Hepatocyte (in vitro differentiated cells): Measurements from ENCODE around the gene OR9Q1. TPM values are rescaled to one million over a fixed set of nuclear protein-coding genes. Genes with fewer than 3 reads are reported as not detected.

Experiments used
- DNase-seq: peaks from one replicate; pipeline ENCODE4 v3.0.0-alpha.2; 2016; ENCODE audit warnings: low spot score
- H2AFZ ChIP-seq: fragments of 200-600 bp; sonication (generic); 2 replicates; pipeline ENCODE4 v1.6.0; 2016; ENCODE audit warnings: antibody characterized with exemption, mild to moderate bottlenecking
- H3K27ac ChIP-seq: fragments of 200-600 bp; sonication (generic); 2 replicates; pipeline ENCODE4 v1.5.1; 2016; ENCODE audit warnings: mild to moderate bottlenecking
- H3K27me3 ChIP-seq: fragments of 200-600 bp; sonication (generic); 2 replicates; pipeline ENCODE4 v1.6.1; 2016
- H3K36me3 ChIP-seq: fragments of 200-600 bp; sonication (generic); replicated peaks from 2 replicates; pipeline ENCODE4 v1.5.1; 2016; ENCODE audit warnings: low read depth; ENCODE audit not compliant: insufficient read depth
- H3K4me1 ChIP-seq: fragments of 200-600 bp; sonication (generic); 2 replicates; pipeline ENCODE4 v1.5.1; 2016; ENCODE audit warnings: mild to moderate bottlenecking, moderate library complexity; ENCODE audit not compliant: insufficient read depth
- H3K4me2 ChIP-seq: fragments of 200-600 bp; sonication (generic); 2 replicates; pipeline ENCODE4 v1.6.0; 2016
- H3K4me3 ChIP-seq: fragments of 200-600 bp; sonication (generic); 2 replicates; pipeline ENCODE4 v1.5.1; 2016; ENCODE audit warnings: mild to moderate bottlenecking
- H3K79me2 ChIP-seq: fragments of 200-600 bp; sonication (generic); 2 replicates; pipeline ENCODE4 v1.6.0; 2017; ENCODE audit warnings: mild to moderate bottlenecking
- H3K9me2 ChIP-seq: fragments of 200-600 bp; sonication (generic); replicated peaks from 2 replicates; pipeline ENCODE4 v1.6.0; 2017; ENCODE audit warnings: mild to moderate bottlenecking; ENCODE audit not compliant: insufficient read depth
- H3K9me3 ChIP-seq: fragments of 200-600 bp; sonication (generic); 2 replicates; pipeline ENCODE4 v1.5.1; 2016; ENCODE audit warnings: low read depth, mild to moderate bottlenecking
- H4K20me1 ChIP-seq: fragments of 200-600 bp; sonication (generic); 2 replicates; pipeline ENCODE4 v1.6.0; 2016; ENCODE audit warnings: mild to moderate bottlenecking; ENCODE audit not compliant: insufficient read depth, poor library complexity, severe bottlenecking
- EZH2 ChIP-seq: fragments of 200-600 bp; sonication (generic); IDR thresholded peaks from 2 replicates; pipeline ENCODE4 v1.6.1; 2016; ENCODE audit warnings: antibody characterized with exemption, mild to moderate bottlenecking, borderline replicate concordance
- EZH2phosphoT487 ChIP-seq: fragments of 200-600 bp; sonication (generic); IDR thresholded peaks from one replicate; pipeline ENCODE4 v1.6.1; 2018; ENCODE audit warnings: antibody characterized with exemption, mild to moderate bottlenecking, low read depth, moderate library complexity; ENCODE audit not compliant: unreplicated experiment, severe bottlenecking
- WGBS: methylation state at CpG from one replicate; pipeline ENCODE4 v1.1.6; 2016; ENCODE audit warnings: low lambda C conversion rate; ENCODE audit errors: missing lambda C conversion rate; 5-methylcytosine and 5-hydroxymethylcytosine counted together
- polyA plus RNA-seq: library from polyadenylated mRNA; unstranded; fragments of >200 nt; fragmentation: Nextera tagmentation; extraction: Ambion mirVana; gene quantifications from 2 replicates; pipeline ENCODE4 v1.2.1, GENCODE V29; 2016
- total RNA-seq: library from RNA; depleted of rRNA; stranded (reverse); fragments of >200 nt; gene quantifications from 2 replicates; pipeline ENCODE4 v1.2.3, GENCODE V29; 2014
- TF ChIP-seq, protein P1 (sequence below): fragments of 200-600 bp; sonication (generic); IDR thresholded peaks from 2 replicates; pipeline ENCODE4 v1.5.1; 2016; ENCODE audit warnings: antibody characterized with exemption, mild to moderate bottlenecking; ENCODE audit not compliant: poor library complexity

Gene OR9Q1
- total and polyA plus RNA-seq, 2 experiments from 2014 or later = not detected

- Histone ChIP-seq H3K9me2 (no peaks in the 10 kb centered on the region), H2AFZ (no peak overlapping the region), H3K27me3 (no peaks in the 10 kb centered on the region), H3K4me1 (no peaks in the 10 kb centered on the region), H3K4me2 (no peak overlapping the region), H3K27ac (no peak overlapping the region), H3K9me3 (no peaks in the 10 kb centered on the region), H4K20me1 (no peaks in the 10 kb centered on the region), H3K36me3 (no peaks in the 10 kb centered on the region), H3K79me2 (no peaks in the 10 kb centered on the region), H3K4me3 (no peak overlapping the region)
- WGBS = 27% methylated on average over 2 of the region's 2 CpGs
- no peak for TF ChIP-seq EZH2
- TF ChIP-seq, protein P1, sequence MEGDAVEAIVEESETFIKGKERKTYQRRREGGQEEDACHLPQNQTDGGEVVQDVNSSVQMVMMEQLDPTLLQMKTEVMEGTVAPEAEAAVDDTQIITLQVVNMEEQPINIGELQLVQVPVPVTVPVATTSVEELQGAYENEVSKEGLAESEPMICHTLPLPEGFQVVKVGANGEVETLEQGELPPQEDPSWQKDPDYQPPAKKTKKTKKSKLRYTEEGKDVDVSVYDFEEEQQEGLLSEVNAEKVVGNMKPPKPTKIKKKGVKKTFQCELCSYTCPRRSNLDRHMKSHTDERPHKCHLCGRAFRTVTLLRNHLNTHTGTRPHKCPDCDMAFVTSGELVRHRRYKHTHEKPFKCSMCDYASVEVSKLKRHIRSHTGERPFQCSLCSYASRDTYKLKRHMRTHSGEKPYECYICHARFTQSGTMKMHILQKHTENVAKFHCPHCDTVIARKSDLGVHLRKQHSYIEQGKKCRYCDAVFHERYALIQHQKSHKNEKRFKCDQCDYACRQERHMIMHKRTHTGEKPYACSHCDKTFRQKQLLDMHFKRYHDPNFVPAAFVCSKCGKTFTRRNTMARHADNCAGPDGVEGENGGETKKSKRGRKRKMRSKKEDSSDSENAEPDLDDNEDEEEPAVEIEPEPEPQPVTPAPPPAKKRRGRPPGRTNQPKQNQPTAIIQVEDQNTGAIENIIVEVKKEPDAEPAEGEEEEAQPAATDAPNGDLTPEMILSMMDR = no peak
- TF ChIP-seq EZH2phosphoT487 = no peak
- DNase-seq = no peak
These were observed 52.1 kb downstream of the OR9Q1 start for GRCh38 chr11:58075781-58076180.

GRCh38 chr11:58086528-58086927 lies 62.8 kb downstream of the OR9Q1 start:
- no peak overlapping the region for H3K4me2 ChIP-seq
- H3K36me3 ChIP-seq = no peaks in the 10 kb centered on the region
- H3K4me3 ChIP-seq = no peak overlapping the region
- H2AFZ ChIP-seq = no peak overlapping the region
- no peaks in the 10 kb centered on the region for H3K79me2 ChIP-seq
- WGBS = 59% methylated on average over 2 of the region's 2 CpGs
- TF ChIP-seq, protein P1 = no peak
- TF ChIP-seq EZH2phosphoT487 (no peak), EZH2 (no peak)
- no peaks in the 10 kb centered on the region for H3K27me3 ChIP-seq
- no peaks in the 10 kb centered on the region for H3K9me3 ChIP-seq
- DNase-seq = no peak
- H4K20me1 ChIP-seq = no peaks in the 10 kb centered on the region
- no peak overlapping the region for H3K27ac ChIP-seq
- H3K9me2 ChIP-seq = no peaks in the 10 kb centered on the region
- no peaks in the 10 kb centered on the region for H3K4me1 ChIP-seq

DNA sequence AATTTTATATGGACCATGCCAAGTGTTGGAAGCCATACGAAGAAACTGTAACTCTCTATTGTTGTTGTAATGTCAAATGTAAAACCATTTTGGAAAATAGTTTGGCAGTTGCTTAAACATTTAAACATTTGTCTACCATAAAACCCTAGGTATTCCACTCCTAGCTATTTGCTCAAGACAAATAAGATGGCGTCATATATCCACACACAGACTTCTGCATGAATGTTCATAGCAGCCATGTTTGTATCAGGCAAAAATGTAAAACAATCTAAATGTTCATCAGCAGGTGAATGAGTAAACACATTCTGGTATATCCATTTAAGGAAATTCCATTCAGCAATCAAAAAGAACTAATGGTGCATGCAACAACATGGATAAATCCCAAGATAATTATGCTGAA lies 73.8 kb downstream of the OR9Q1 start:
- Histone ChIP-seq H3K9me2 (no peaks in the 10 kb centered on the region), H3K36me3 (no peaks in the 10 kb centered on the region), H3K4me2 (no peak overlapping the region), H3K79me2 (no peaks in the 10 kb centered on the region), H3K27me3 (no peaks in the 10 kb centered on the region), H3K27ac (no peak overlapping the region), H3K4me1 (no peaks in the 10 kb centered on the region), H4K20me1 (no peaks in the 10 kb centered on the region), H3K4me3 (no peak overlapping the region), H2AFZ (no peak overlapping the region), H3K9me3 (no peaks in the 10 kb centered on the region)
- WGBS = 71% methylated on average over 2 of the region's 2 CpGs
- TF ChIP-seq EZH2 (no peak), EZH2phosphoT487 (no peak)
- TF ChIP-seq, protein P1 = no peak
- no peak for DNase-seq

DNA sequence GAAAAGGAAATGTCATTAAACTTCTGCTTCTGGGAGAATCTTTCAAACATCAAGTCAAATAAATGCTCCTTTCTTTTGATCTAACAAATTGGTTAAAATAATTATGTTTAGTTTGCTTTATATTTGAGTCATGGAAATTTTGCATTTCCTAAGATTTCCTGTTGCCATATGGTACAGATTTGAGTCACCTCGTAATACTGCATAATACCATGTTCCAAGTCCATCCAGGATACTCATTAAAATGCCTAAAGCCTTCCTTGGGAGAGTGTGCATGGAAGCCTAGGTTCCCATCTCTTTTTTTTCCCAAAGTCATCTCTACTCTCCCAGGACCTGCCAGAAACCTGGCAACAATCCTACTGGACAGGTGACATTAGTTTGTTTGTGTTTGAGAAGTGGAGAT lies 97.4 kb downstream of the OR9Q1 start:
- no peak for DNase-seq
- TF ChIP-seq EZH2 = no peak
- TF ChIP-seq, protein P1 = no peak
- TF ChIP-seq EZH2phosphoT487 = no peak
- H3K4me2 ChIP-seq = no peak overlapping the region
- H3K4me1 ChIP-seq = no peaks in the 10 kb centered on the region
- WGBS = 62% methylated on average over 1 of the region's 1 CpG
- no peaks in the 10 kb centered on the region for H3K79me2 ChIP-seq
- no peaks in the 10 kb centered on the region for H3K9me3 ChIP-seq
- H4K20me1 ChIP-seq = no peaks in the 10 kb centered on the region
- H3K36me3 ChIP-seq = no peaks in the 10 kb centered on the region
- H3K27me3 ChIP-seq = no peaks in the 10 kb centered on the region
- H3K9me2 ChIP-seq = no peaks in the 10 kb centered on the region
- H3K4me3 ChIP-seq = no peak overlapping the region
- no peak overlapping the region for H3K27ac ChIP-seq
- H2AFZ ChIP-seq = no peak overlapping the region
